Measurements from ENCODE around the gene QPCTL.
A peak's percentile ranks its signal among the peaks of the same experiment; 100 is the strongest.

Gene QPCTL

DNA sequence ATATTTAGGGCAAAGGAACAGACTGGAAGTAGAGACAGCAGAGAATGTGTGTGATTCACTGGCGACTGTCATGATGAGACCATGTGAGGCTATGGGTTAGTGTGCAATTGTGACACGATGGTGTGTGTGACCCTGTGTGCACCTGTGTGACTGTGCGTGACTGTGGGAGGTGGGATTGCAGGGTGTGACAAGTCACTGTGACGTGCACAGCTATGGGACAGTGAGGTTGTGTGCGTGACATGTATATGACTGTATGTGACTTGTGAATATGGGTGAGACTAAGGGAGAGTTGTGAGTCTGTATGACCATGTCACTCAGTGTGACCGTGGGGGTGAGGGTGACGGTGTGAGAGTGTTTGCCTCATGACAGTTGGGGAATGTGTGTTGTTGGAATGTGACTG lies 27.9 kb upstream of the QPCTL start:
- TF ChIP-seq, protein P1, sequence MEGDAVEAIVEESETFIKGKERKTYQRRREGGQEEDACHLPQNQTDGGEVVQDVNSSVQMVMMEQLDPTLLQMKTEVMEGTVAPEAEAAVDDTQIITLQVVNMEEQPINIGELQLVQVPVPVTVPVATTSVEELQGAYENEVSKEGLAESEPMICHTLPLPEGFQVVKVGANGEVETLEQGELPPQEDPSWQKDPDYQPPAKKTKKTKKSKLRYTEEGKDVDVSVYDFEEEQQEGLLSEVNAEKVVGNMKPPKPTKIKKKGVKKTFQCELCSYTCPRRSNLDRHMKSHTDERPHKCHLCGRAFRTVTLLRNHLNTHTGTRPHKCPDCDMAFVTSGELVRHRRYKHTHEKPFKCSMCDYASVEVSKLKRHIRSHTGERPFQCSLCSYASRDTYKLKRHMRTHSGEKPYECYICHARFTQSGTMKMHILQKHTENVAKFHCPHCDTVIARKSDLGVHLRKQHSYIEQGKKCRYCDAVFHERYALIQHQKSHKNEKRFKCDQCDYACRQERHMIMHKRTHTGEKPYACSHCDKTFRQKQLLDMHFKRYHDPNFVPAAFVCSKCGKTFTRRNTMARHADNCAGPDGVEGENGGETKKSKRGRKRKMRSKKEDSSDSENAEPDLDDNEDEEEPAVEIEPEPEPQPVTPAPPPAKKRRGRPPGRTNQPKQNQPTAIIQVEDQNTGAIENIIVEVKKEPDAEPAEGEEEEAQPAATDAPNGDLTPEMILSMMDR (IDR thresholded peaks at IDR 0.05; ENCODE audit: borderline replicate concordance, insufficient read depth, low read depth, low read length) = no peak
- H3K4me3 ChIP-seq (ENCODE audit: low read depth, low read length) = no peak overlapping the region

DNA sequence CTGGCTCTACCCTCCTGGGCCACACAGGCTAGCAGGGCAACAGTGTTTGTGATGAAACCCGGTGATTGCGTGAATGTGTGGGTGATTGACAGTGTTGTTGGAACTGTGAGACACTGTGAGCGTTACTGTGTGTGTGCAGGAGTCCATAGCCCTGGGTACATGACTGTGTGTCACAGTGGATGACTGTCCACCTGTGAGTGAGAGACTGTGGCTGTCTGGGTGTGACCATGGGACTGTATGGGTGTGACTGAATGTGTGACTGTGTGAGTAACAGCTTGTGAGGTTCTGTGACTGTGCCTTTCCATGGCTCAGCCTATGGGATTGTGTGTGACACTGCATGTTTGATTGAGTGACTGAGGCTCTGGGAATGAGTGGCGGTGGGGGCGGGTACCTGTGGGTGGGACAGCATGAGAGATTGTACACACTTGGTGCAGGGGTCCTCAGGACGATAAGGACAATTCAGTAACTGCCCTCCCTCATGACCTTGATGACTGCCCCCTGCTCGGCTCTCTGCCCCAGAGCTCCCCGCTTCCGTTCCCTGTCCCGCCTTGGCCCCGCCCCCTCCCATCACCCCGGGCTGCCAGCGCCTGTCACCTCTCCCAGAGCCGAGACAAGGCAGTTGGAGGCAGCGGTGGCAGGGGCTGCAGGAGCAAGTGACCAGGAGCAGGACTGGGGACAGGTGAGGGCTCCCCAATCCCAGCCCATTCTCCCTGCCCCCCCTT lies 24.7 kb upstream of the QPCTL start, which contains the start of gene GIPR:
Gene GIPR, plus strand, starts transcription at position 602 of the 722 bp plus-strand sequence. CDS start 1,300 bp downstream, outside the sequence.
- H3K4me3 ChIP-seq (ENCODE audit: low read depth, low read length) = peak within 1 kb of the TSS; percentile 82
- TF ChIP-seq, protein P1 (IDR thresholded peaks at IDR 0.05; ENCODE audit: borderline replicate concordance, insufficient read depth, low read depth, low read length) = no peak

DNA sequence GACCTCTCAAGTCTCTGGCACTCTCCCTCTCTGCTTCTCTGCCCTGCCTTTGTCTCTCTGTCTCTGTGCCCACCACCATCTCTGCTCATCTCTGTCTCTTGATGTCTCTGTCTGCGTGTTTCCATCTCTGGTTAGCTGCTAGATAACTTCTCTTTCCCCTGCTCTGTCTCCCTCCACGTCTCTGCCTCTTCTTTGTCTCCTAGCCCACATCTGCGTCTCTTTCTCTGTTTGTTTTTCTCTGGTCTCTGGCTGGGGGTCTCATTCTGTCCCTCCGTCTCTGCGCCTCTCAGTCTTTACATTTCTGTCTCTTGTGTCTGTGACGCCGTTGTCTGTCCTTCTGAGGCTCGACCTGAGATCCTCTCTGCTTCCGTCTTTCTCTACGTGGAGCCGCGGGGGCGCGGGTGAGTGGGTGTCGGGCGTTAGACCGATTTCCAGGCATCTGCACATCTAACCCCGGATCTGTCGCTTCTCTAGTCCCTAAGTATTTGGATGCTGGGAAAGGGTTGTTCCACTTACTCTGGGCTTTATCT lies 24.1 kb upstream of the QPCTL start:
- TF ChIP-seq, protein P1 (IDR thresholded peaks at IDR 0.05; ENCODE audit: borderline replicate concordance, insufficient read depth, low read depth, low read length) = no peak

DNA sequence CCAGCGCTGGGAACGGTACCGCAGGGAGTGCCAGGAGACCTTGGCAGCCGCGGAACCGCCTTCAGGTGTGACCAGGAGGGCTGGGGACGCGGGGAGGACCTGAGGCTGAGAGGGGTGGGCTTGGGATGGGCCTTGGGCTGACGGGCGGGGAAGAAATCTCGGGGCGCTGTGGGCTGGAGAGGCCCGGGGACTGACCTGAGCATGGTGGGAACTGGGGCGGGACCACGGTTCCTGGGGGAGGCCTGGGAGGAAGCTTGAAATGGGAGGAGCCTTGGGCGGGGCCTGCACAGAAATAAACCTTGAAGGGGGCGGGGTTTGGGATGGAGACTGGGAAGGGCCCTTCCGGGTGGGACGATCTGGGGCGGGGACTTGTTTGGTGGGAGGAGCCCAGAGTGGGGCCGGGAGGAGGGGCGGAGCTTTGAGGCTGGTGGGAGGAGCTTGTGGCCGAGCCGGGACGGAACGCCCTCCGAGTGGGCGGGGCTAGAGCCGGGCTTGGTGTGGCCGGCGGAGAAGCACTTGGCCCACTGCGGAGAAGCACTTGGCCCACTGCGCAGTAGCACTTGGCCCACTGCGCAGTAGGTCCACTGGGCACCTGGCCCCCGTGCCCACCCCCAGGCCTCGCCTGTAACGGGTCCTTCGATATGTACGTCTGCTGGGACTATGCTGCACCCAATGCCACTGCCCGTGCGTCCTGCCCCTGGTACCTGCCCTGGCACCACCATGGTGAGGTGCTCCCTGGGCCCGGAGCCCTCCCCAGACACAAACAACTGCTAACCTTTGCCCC lies 21.6 kb upstream of the QPCTL start:
- TF ChIP-seq, protein P1 (IDR thresholded peaks at IDR 0.05; ENCODE audit: borderline replicate concordance, insufficient read depth, low read depth, low read length) = no peak
- H3K4me3 ChIP-seq (ENCODE audit: low read depth, low read length) = peak overlapping the region; percentile 15

More for the DNA sequence above, 24.1 kb upstream of the QPCTL start:
- peak overlapping the region; percentile 82 for H3K4me3 ChIP-seq (ENCODE audit: low read depth, low read length)

DNA sequence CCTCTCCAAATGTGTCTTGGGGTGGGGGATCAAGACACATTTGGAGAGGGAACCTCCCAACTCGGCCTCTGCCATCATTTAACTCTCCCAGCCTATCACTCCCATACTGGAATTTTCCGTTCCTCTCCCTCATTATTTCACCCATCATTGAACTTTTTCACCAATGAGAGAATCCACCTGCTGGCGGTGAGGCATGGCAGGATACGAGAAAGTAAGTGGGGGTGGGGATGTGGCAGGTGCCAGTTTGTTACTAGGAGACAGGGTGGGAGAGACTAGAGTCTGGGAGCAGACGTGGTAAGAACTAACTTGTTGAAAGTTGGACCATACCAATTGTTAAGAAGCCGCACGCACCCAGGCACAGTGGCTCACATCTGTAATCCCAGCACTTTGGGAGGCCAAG lies 17.5 kb upstream of the QPCTL start:
- H3K4me3 ChIP-seq (ENCODE audit: low read depth, low read length) = no peak overlapping the region
- TF ChIP-seq, protein P1 (IDR thresholded peaks at IDR 0.05; ENCODE audit: borderline replicate concordance, insufficient read depth, low read depth, low read length) = no peak

DNA sequence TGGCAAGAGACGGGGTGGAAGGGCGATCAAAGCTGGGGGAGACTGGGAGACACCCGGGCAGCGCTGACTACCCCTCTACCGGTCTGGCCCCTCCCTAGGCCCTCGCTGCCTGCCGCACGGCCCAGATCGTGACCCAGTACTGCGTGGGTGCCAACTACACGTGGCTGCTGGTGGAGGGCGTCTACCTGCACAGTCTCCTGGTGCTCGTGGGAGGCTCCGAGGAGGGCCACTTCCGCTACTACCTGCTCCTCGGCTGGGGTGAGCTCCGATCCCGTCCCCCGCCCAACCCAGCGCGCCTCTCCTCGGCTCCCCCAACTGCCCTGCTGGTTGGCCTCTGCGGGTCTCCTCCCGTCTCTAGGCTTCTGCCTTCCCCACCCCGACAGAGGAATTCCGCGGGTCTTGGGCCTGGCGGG lies 15.6 kb upstream of the QPCTL start:
- TF ChIP-seq, protein P1 (IDR thresholded peaks at IDR 0.05; ENCODE audit: borderline replicate concordance, insufficient read depth, low read depth, low read length) = no peak
- H3K4me3 ChIP-seq (ENCODE audit: low read depth, low read length) = peak overlapping the region; percentile 47
